Choroid plexus epithelial cell (primary cell): ENCODE results near the gene LRRC75A.

Experiments
- DNase-seq: peaks from one replicate; pipeline ENCODE4 v3.0.0-alpha.2; 2010; ENCODE audit warnings: low read depth
- H3K4me3 ChIP-seq: 2 replicates; pipeline ENCODE4 v1.5.1; 2011; ENCODE audit warnings: low read depth, mild to moderate bottlenecking, control low read depth, low read length, moderate library complexity
- TF ChIP-seq, protein P1 (sequence below): conservative IDR thresholded peaks from 2 replicates; pipeline ENCODE4 v1.5.1; 2011; ENCODE audit warnings: low read depth, mild to moderate bottlenecking, control low read depth, inconsistent platforms, low read length, moderate library complexity

LRRC75A gene

DNA sequence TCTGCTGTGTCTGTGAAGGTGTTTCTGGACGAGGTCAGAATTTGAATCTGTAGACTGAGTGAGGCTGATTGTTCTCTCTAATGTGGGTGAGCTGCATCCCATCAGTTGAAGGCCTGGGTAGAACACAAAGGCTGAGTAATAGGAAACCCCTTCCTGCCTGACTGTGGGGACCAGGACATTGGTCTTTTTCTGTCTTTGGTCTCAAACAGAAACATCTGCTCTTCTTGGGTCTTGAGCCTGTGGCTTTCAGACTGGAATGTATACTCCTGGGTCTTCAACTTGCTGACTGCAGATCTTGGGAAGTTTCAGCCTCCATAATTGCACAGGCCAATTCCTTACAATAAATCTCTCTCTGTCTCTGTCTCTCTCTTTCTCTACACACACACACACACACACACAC lies 19.6 kb upstream of the LRRC75A start:
- TF ChIP-seq, protein P1, sequence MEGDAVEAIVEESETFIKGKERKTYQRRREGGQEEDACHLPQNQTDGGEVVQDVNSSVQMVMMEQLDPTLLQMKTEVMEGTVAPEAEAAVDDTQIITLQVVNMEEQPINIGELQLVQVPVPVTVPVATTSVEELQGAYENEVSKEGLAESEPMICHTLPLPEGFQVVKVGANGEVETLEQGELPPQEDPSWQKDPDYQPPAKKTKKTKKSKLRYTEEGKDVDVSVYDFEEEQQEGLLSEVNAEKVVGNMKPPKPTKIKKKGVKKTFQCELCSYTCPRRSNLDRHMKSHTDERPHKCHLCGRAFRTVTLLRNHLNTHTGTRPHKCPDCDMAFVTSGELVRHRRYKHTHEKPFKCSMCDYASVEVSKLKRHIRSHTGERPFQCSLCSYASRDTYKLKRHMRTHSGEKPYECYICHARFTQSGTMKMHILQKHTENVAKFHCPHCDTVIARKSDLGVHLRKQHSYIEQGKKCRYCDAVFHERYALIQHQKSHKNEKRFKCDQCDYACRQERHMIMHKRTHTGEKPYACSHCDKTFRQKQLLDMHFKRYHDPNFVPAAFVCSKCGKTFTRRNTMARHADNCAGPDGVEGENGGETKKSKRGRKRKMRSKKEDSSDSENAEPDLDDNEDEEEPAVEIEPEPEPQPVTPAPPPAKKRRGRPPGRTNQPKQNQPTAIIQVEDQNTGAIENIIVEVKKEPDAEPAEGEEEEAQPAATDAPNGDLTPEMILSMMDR = no peak
- no peak for DNase-seq
- no peak overlapping the region for H3K4me3 ChIP-seq

DNA sequence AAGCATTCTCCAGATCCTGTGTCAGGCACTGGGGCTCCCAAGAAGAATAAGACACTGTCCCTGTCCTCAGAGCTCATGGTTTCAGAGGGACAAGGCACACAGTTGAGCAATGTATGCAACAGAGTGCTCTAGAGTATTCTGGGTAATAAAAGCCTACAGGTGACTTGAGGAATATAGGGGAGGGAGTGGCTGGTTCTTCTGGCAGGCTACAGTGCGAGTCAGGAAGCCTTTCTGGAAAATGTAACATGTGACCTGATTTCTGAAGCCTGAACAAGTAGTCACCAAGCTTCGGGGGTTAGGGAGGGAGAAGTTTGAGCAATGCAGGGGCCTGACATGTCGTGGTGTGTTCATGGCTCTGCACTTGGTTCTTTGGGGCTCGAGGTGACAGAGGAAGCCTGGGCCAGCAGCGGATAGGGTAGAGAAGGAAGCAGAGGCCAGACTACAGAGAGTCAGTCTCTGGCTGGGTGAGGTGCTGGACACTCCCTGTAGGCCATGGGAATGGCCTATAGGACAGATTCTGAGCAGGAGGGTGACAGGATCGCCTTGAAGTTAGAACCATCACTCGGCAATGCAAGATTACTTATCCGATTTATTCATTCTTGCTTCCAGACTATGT lies 16.0 kb upstream of the LRRC75A start:
- no peak for DNase-seq
- no peak overlapping the region for H3K4me3 ChIP-seq
- TF ChIP-seq, protein P1 = no peak

DNA sequence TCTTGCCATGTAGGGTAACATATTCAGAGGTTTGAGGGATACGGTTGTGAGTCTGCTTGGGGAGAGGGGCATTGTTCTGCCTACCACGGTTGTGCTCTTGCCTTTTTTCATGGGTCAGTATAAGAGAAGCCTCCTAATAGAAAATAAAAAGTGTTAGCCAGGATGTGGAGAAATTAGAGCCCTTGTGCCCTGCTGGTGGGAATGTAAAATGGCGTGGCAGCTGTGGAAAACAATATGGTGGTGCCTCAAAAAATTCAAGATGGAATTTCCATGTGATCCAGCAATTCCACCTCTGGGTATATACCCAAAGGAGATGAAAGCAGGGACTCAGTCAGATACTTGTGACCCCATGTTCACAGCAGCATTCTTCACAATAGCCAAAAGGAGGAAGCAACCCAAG lies 14.2 kb upstream of the LRRC75A start:
- TF ChIP-seq, protein P1 = peak; percentile 38
- DNase-seq = no peak
- no peak overlapping the region for H3K4me3 ChIP-seq

DNA sequence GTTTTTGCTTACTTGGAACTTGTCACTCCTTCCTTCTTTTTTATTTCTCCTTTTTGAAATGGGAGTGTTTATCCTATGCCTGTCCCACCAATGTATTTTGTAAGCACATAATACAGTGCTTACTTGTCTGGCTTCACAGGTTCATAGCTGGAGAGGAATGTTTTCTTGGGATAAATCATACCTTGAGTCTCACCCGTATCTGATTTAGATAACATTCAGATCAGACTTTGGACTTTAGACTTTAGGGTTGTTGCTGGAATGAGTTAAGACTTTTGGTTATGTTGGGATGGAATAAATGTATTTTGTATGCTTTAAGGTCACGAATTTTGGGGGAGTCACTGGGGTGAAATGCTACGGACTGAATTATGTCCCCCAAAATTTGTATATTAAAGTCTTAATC lies 13.0 kb upstream of the LRRC75A start:
- TF ChIP-seq, protein P1 = no peak

DNA sequence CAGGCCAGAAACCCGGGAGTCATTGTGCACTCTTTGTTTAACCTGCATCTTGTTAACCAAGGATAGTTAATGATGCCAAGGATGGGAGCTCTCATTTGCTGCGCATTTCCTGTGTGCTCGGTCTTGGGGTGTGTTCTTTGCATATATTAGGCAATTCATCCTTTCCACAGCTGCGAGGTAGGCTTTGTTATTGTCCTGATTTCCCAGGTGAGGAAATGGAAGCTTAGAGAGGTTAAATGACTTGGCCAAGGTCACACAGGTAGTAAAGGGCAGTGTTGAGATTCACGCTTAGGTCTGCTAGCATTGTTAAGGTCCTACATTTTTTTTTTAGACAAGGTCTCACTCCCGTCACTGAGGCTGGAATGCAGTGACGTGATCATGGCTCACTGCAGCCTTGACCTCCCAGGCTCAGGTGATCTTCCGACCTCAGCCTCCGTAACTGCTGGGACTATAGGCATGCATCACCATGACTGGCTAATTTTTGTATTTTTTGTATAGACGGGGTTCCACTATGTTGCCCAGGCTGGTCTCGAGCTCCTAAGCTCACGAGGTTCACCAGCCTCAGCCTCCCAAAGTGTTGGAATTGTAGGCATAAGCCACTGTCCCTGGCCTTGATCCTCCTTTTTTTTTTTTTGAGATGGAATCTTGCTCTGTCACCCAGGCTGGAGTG lies 5.0 kb upstream of the LRRC75A start:
- TF ChIP-seq, protein P1 = no peak
- H3K4me3 ChIP-seq = no peak overlapping the region
- DNase-seq = no peak

More for the DNA sequence above, 13.0 kb upstream of the LRRC75A start:
- DNase-seq = no peak
- no peak overlapping the region for H3K4me3 ChIP-seq

DNA sequence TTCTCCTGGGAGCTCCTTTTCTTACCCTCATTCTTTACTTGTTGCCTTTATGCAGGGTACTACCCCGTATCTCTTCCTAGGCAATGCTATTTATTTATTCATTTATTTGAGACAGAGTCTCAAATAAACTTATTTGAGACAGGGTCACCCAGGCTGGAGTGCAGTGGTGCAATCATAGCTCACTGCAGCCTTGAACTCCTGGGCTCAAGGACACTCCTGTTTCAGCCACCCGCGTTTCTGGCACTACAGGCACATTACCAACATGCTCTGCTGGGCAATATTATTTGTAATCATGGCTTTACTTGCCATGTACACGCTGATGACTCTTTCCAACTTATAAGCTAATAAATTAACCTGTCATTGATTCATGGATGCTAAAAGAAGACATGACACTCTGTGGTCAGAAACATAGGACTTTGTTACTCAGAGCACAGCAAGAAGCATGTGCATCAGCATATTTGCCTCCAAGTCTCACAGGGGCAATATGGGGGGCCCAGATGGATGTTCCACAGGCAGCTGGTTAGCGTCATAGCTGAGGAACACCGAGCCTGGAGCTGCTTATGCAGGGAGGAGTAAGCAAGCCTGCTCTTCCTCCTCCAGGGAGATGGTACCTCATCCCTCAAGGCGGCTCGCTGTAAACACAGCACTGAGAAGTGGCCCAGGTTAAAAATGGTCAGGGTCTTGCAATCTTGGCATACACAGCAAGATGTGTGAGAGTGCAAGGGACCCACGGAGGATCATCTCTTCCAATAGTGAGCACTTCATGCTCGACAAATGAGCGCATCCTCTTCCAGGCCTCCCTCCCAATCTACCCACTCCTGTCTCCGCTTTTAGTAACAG lies 4.2 kb upstream of the LRRC75A start:
- TF ChIP-seq, protein P1 = no peak
- no peak for DNase-seq

More for the DNA sequence above, 4.2 kb upstream of the LRRC75A start:
- H3K4me3 ChIP-seq = no peak overlapping the region
